SIG-M5 treated with dmso at 0.1 percent for 504 hours (cell line): ENCODE data around the gene CHD8.
"Not testable (repeated sequence)": the region's sequence is repeated elsewhere in the genome, so short reads cannot be mapped to it uniquely, and the experiment has no call there.

ENCODE experiments used
- DNase-seq: peaks from one replicate; lab custom pipeline; 2025; ENCODE audit not compliant: unreplicated experiment; lab: John Stamatoyannopoulos, UW

The CHD8 gene

GRCh38 chr14:21379338-21379737 lies 76.6 kb downstream of the CHD8 start:
- DNase-seq = no peak

DNA sequence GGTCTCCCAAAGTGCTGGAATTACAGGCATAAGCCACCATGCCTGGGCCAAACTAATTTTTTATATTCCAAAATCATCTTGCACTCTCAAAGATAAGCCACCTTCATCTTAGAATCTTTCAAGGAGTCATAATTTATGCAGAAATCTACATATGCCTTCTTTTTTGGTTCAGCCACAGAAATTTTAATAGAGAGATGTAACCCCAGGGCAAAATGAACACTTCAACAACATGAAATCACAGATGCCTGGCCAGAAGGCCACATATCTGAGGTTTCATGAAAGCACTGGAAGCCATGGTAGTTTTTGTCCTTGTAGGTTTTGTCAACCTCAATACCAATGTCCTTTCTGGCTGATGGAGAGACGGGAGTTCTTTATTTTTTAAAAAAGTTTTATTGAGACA lies 81.9 kb downstream of the CHD8 start:
- DNase-seq = no peak

DNA sequence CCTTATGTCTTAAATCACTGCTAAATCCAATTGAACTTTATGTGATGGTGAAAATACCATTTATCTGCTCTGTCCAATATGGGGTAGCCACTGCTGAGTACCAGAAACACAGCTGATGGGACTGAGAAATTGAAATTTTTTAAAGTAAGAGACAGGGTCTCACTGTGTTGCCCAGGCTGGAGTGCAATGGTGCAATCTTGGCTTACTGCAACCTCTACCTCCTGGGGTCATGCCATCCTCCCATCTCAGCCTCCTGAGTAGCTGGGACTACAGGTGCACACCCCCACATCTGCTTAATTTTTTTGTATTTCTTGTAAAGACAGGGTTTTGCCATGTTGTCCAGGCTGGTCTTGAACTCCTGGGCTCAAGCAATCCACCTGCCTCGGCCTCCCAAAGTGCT lies 83.1 kb downstream of the CHD8 start:
- not testable (repeated sequence) for DNase-seq

- DNase-seq = no peak
Measured at GRCh38 chr14:21369949-21370679, 85.8 kb downstream of the CHD8 start.

- DNase-seq = no peak
Measured at GRCh38 chr14:21367582-21368144, 88.3 kb downstream of the CHD8 start.

- no peak for DNase-seq
Measured at GRCh38 chr14:21356511-21356910, 99.4 kb downstream of the CHD8 start.

DNA sequence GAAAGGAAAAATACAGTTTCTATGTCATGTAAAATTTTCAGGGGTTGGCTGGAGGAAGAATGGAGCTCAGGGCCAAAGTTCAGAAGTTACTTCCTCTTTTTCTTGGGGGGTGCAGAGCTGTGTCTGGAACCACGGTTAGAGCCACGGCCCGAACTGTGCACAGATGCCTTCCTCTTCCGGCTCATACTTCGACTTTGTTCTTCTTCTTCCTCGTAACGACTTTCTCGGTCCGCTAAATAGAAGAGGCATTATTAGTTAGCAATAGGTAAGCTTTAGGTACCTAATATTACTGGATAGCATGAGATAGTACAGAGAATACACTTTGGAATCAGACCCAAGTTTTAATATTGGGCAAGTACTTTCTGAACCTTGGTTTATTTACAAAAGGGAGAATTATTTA lies 103.3 kb downstream of the CHD8 start:
- DNase-seq = peak; percentile 41

DNA sequence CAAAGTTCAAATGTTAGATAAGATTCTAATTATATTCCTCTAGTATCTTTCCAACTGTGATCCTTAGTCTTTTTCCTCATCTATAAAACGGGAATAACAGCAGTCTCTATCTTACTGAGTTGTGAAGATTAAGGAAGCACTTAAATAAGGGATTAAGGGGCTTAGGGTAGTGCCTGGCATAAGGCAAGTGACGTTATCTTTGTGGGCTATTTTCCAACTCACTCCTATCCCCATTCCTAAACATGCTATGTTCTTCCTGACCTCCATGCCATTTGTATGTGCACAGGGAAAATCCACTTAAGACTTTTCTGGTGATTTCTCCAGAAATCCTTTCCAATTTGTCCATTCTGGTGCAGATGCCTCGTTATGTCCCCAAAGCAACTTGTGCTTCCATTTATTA lies 105.4 kb downstream of the CHD8 start:
- no peak for DNase-seq

GRCh38 chr14:21347201-21347600 lies 108.7 kb downstream of the CHD8 start:
- no peak for DNase-seq

DNA sequence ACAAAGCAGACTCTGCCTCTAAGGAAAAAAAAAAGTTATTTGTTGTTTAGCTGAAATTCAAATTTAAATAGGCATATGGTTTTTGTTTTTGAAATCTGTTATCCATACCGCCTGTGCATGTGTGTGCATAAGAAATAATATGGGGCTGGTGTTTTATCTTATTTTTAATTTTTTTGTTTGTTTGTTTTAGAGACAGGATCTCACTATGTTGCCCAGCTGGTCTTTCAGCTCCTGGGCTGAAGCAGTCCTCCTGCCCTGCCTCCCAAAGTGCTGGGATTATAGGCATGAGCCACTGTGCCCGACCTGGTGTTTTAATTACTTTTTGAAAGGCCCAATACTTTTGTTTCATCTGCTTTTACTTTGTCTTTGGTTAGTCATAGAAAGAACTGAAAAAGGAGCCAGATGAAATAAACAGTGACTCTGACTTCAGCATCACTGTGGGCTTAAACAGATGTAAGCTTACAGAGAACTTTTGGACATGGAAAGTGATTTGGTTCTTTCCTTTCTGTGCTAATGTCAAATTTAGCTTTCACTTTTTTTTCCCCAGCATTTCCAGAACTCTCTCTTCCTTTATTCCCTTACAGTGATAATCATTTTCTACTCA lies 109.3 kb downstream of the CHD8 start:
- DNase-seq = no peak

DNA sequence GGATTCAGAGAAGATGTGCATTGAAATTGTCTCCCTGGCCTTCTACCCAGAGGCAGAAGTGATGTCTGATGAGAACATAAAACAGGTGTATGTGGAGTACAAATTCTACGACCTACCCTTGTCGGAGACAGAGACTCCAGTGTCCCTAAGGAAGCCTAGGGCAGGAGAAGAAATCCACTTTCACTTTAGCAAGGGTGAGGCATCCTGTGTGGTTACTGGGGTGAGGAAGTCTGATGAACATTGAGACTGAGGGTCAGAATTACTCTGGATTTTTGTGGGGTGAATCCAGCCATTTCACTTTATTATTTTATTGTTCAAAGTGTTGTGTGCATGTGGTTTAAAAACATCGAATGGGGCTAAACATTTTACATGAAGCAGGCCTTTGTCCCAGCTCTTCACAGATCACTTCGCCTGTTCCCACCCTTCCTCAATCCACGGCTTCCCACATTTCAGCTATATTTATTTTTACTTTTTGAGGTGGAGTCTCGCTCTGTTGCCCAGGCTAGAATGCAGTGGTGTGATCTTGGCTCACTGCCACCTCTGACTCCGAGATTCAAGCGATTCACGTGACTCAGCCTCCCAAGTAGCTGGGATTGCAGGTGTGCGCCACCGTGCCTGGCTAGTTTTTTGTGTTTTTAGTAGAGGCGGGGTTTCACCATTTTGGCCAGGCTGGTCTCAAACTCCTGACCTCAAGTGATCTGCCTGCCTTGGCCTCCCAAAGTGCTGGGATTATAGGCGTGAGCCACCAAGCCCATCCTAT lies 112.7 kb downstream of the CHD8 start:
- DNase-seq = no peak
